ENCODE data around the gene NTSR1. TPM values are rescaled to one million over a fixed set of nuclear protein-coding genes. Genes with fewer than 3 reads are reported as not detected.

Gene NTSR1
- total and polyA plus RNA-seq, 7 donors = 0.01 to 0.08 (median 0.05) TPM; not detected in 3

DNA sequence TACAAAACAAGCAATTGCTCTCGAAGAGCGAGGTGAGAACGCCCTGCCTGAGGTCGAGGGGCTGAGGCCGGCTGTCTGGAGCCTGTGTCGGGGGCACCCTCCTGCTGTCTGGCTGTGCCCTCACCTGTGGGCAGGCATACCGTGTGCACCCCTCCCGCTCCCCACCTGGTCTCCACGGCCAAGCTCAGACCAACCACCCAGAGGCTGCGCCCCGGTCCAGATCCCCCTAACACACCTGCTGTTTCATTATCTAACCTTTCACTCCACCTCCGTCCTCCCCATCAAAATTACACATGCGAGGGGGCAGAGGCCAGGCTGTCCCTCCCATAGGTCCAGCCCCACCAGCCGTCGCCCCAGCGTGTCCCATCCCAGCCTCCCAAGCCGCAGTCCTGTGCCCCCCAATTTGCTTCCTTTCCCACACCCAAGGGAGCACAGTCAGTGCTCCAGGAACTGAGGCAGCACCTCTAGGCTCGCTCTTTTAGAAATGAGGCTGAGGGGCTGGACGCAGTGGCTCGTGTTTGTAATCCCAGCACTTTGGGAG is 35.2 kb downstream of the NTSR1 start:
- Histone ChIP-seq H3K4me3 (no peak overlapping the region), H3K27me3 (ENCODE audit: insufficient read depth in 3 of 3, low read length in 2 of 3) (peaks cover 0 to 49% (median 11%) of the 10 kb centered on the region in 3 donors), H3K27ac (no peak overlapping the region), H3K4me1 (no peaks in the 10 kb centered on the region), H3K9me3 (no peaks in the 10 kb centered on the region), H3K36me3 (ENCODE audit: insufficient read depth in 1 of 2, low read depth in 1 of 2) (no peaks in the 10 kb centered on the region)
- DNase-seq = peak in 1 of 2 donors; percentile 35
- no peak for ATAC-seq
- 91 to 95% (median 92%) methylated on average over 20 of the region's 20 CpGs for WGBS, 3 donors
- TF ChIP-seq, protein P1, sequence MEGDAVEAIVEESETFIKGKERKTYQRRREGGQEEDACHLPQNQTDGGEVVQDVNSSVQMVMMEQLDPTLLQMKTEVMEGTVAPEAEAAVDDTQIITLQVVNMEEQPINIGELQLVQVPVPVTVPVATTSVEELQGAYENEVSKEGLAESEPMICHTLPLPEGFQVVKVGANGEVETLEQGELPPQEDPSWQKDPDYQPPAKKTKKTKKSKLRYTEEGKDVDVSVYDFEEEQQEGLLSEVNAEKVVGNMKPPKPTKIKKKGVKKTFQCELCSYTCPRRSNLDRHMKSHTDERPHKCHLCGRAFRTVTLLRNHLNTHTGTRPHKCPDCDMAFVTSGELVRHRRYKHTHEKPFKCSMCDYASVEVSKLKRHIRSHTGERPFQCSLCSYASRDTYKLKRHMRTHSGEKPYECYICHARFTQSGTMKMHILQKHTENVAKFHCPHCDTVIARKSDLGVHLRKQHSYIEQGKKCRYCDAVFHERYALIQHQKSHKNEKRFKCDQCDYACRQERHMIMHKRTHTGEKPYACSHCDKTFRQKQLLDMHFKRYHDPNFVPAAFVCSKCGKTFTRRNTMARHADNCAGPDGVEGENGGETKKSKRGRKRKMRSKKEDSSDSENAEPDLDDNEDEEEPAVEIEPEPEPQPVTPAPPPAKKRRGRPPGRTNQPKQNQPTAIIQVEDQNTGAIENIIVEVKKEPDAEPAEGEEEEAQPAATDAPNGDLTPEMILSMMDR (IDR thresholded peaks at IDR 0.05) = no peak
- intact Hi-C loops (cut with DNase I) = no loop called here

DNA sequence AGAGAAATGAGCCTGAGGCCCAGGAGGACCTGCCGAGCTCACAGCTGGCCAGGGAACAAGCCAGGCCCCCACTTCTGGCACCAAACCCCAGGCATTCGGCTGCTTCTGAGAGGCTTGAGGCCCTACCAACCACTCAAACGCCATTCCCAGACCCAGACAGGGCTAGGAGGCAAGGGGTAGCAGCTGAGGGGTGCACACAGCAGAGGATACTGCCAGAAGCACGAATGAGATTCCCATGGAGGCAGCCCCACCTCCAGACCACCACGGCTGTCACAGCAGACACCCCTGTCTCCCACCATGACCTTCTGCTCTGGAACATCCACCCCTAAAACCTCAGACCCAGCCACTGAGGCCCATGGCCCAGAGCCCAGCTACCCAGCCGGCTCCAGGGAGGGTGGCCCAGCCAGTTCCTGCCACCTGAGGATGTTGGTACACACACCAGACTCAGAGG is 36.1 kb downstream of the NTSR1 start:
- intact Hi-C loops (cut with DNase I) = no loop called here
- DNase-seq (peak in 1 of 2 donors; percentile 32), ATAC-seq (no peak)
- no peaks in the 10 kb centered on the region for H3K9me3 ChIP-seq
- 49 to 63% (median 60%) methylated on average over 6 of the region's 6 CpGs for WGBS, 3 donors
- H3K27ac ChIP-seq = no peak overlapping the region
- peaks cover 0 to 40% (median 11%) of the 10 kb centered on the region in 3 donors for H3K27me3 ChIP-seq (ENCODE audit: insufficient read depth in 3 of 3, low read length in 2 of 3)
- no peaks in the 10 kb centered on the region for H3K4me1 ChIP-seq
- TF ChIP-seq, protein P1 (IDR thresholded peaks at IDR 0.05) = no peak
- no peaks in the 10 kb centered on the region for H3K36me3 ChIP-seq (ENCODE audit: insufficient read depth in 1 of 2, low read depth in 1 of 2)
- no peak overlapping the region for H3K4me3 ChIP-seq

DNA sequence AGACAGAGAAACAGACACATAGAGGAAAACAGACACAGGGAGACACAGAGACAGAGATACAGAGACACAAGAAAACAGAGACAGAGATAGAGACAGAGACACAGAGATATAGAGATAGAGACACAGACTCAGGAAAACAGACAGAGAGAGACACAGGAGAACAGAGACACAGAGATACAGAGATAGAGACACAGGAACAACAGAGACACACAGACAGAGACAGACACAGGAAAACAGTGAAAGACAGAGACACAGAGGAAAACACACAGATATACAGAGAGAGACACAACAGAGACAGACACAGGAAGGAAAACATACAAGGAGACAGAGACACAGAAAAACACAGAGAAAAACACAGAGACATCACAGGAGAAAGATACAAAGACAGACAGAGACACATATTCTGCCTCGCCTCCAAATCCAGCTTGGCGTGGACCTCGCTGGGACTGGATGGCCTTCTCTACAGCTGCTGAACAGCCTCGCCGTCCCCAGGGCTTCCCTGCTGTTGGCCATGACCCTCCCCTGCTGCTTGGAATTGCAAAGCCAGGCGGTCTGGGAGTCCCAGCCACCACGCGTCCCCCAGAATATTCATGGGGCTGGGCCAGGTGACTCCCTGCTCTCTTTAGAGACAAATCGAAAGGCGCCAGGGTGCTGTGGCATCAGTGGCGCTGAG is 36.8 kb downstream of the NTSR1 start:
- no peak overlapping the region for H3K4me3 ChIP-seq
- H3K36me3 ChIP-seq (ENCODE audit: insufficient read depth in 1 of 2, low read depth in 1 of 2) = no peaks in the 10 kb centered on the region
- H3K27ac ChIP-seq = no peak overlapping the region
- TF ChIP-seq, protein P1 (IDR thresholded peaks at IDR 0.05) = no peak
- 46 to 57% (median 51%) methylated on average over 11 of the region's 11 CpGs for WGBS, 3 donors
- H3K9me3 ChIP-seq = no peaks in the 10 kb centered on the region
- ATAC-seq = no peak
- no peaks in the 10 kb centered on the region for H3K4me1 ChIP-seq
- H3K27me3 ChIP-seq (ENCODE audit: insufficient read depth in 3 of 3, low read length in 2 of 3) = peaks cover 0 to 37% (median 9%) of the 10 kb centered on the region in 3 donors
- DNase-seq = peak in 1 of 2 donors; percentile 62
- intact Hi-C loops (cut with DNase I) = no loop called here

DNA sequence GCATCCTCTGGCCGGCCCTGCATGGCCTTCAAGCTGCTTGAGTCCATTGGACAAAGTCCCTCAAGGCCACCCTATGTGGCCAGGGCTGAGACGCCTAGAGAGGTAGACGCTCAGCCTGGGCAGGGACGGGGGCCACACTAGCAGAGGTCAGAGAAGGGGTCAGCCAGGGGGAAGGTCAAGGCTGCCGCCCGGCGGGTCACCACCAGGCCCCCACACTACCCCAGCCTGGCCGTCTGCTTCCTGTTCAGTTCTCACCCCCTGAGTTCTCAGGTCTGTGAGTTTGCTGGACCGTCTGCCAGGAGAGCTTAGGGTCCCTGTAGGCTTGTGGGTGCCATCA is 37.3 kb downstream of the NTSR1 start:
- TF ChIP-seq, protein P1 (IDR thresholded peaks at IDR 0.05) = no peak
- peaks cover 0 to 32% (median 4%) of the 10 kb centered on the region in 3 donors for H3K27me3 ChIP-seq (ENCODE audit: insufficient read depth in 3 of 3, low read length in 2 of 3)
- ATAC-seq (no peak), DNase-seq (peak; percentile 7 to 21)
- WGBS, 3 donors = 74 to 76% (median 75%) methylated on average over 4 to 9 of the region's 9 CpGs
- H3K27ac ChIP-seq = no peak overlapping the region
- no peaks in the 10 kb centered on the region for H3K36me3 ChIP-seq (ENCODE audit: insufficient read depth in 1 of 2, low read depth in 1 of 2)
- H3K4me3 ChIP-seq = no peak overlapping the region
- intact Hi-C loops (cut with DNase I) = no loop called here
- no peaks in the 10 kb centered on the region for H3K4me1 ChIP-seq
- no peaks in the 10 kb centered on the region for H3K9me3 ChIP-seq
